Muscle of back (tissue), 11 donors: ENCODE data around the gene GPR153. TPM values are rescaled to one million over a fixed set of nuclear protein-coding genes. Genes with fewer than 3 reads are reported as not detected.
A peak's percentile ranks its signal among the peaks of the same experiment; 100 is the strongest.

Source experiments
- DNase-seq, 3 donors: peaks; one replicate each; pipeline versions ENCODE4 v3.0.0 to v3.0.0-alpha.2; 2013
- polyA plus RNA-seq, 10 donors: library from polyadenylated mRNA; unstranded; fragments of 120-200 nt; gene quantifications; one replicate each; pipeline ENCODE4 v1.2.1, GENCODE V29; 2013; ENCODE audit not compliant: insufficient read length in 10 of 10

The GPR153 gene
- polyA plus RNA-seq, 10 donors = 9.5 to 26.1 (median 14.6) TPM

DNA sequence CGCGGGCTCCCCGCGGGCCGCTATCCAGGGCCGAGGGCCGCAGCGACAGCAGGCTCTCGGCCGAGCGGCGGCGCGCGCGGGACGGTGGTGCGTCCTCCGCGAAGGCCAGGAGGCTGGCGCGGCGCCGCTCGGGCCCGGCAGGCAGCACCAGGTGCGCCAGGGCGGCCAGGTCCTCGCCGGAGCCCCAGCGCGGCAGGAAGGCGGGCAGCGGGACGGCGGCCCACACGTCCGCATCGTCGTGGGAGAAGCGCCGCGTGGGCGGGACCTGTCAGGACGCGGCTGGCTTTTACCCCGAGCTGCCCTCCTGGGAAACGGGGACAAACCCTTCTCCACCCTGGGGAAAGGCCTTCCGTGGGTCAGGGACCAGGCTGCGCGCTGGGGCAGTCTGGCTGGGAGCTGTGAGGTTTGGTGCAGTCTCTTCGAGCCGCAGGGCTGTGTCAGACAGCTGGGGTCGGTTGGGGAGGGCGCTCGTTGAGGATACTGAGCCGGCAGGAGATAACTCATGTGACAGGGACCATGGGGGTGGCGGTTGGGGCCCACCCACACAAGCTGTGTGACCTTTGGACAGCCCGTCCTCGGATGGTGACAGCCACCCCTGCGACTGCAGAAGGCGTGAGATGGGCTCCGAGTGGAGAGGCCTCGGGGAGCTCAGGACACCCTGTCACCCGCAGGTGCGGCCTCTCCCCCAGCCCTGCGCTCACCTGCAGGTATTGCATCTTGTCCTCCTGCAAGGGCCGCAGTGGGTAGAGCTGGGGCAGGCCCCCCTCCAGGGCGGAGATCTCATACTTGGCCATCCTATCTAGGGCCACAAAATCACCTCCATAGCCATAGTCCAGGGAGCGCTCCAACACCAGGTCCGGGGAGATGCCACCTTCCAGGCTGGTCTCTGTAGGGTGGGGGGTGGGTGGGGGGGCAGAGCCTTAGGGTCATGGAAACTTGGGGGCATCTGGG is 10.9 kb downstream of the GPR153 start:
- DNase-seq = peak in 1 of 3 donors; percentile 17

DNA sequence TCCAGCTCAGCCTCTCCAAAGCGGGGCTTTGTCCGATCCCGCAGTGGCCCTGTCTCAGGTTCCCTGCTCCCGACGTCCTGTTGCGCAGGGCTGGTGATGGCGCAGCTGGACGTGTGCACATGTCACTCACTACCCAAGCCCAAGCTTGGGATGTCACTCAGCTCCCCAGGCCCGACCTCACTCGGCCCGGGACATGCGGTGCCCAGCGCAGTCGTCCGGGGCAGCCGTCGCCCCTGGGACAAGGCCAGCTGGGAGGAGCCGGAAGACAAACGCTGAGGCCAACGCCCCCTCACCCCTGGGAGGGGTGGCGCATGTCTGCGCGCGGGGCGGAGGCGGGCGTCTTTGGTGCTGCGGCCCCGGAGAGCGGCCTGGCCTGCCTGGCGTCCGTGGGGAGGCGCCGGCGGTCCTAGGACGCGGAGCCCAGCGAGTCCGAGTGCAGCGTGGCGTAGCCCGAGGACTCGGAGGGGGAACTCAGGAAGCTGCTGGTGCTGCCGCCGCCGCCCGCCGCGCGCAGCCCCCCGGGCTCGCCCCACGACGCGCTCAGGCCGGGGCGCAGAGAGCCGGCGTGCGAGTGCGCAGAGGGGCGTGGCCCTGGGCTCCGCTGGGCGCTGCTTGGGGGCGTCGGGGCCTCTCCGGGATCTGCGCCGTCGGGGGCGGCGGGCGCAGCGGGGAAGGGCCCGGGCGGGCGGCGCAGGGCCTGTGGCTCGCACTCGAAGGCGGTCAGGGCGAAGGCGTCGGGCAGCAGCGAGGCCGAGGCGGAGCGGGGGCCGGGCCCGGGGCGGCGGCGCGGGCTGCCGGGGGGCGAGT is 11.8 kb downstream of the GPR153 start:
- peak in 1 of 3 donors; percentile 49 for DNase-seq

DNA sequence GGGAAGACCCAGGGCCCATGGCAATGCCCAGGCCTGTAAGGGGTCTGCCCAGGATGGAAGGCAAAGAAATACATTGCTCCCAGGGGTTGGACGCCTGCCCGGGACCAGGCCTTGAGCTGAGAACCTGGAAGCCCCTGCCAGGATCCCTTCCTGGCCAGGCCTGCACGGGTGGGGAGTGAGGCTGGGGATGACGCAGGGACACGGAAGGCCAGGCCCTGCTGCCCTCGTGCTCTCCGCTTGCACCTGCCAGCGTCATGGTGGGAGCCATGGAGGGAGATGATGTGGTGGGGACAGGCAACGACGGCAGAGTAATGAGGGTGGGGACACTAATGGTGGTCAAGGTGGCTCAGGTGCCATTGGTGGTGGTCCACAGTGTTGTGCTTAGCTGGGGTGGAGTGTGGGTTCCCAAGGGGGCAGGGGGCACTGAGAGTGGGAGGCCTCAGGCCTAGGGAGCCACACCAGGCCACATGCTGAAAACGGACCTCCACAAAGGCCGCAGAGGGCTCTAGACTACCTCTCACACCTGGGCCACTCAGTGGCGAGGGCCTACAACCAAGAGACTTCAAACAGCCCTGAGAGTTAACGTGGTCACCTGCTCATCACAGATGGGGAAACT is 12.6 kb downstream of the GPR153 start:
- DNase-seq = peak in 1 of 3 donors; percentile 22

DNA sequence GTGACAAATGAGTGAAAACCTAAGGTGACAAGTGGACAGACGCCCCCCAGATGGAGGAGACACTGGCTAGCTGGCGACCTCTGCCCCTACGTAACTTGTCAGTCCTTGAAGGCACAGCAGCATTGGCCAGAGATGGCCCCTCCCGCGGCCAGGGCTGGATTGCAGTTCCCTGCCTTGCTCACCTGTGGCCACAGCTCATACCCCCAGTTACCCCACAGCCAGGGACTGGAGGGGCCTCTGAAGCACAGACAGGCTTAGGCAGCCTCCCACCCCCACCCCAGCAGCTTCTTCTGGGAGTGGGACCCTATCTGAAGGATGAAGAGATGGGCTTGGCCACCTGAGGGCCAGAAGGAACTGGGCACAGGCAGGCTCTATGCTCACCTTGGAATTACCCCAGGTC is 13.2 kb downstream of the GPR153 start:
- DNase-seq = peak in 1 of 3 donors; percentile 25

DNA sequence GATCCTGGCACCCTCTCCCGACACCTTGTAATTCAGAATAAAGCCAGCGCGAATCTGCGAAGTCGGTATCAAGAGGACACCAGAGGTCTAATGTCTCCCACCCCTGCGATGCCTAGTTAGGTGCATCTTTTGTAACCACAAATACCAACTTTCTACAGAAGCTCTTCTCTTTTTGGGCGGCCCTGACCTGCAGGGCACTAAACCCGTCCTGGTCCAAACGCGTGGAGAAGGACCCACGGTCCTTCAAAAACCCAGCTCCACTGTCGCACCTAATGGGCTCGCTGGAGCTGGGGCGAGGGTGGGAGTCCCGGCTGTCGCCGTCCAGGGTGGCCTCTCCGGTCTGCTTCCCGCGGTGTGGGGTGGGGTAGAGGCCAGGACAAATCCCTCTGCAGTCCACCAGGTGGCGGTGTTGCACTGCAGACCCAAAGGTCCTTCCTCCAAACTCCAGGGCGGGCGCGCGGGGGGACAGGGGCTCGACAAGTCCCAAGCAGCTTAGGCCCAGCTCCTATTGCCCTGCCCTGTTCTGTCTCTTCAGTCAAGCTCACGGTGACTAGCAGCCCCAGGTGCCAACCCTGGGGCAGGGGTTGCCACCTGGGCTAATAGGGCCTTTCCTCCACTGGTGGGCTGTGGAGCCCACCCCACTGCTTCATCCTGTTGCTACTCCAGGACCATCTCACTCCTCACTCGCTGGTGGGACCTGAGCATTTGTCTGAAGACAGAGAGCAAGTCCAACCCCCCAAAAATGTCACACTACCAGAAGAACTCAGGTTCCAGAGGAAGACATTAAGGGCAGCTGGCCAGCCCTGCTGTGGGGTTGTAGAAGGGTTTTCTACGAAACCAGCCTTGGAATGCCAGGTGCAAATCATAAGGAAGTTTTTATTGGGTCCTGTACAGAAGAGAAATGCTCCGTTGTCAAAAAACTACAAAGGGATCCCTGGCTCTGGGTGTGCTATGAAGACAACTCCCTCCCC is 14.1 kb downstream of the GPR153 start:
- peak in 2 of 3 donors; percentile 85 to 89 for DNase-seq

DNA sequence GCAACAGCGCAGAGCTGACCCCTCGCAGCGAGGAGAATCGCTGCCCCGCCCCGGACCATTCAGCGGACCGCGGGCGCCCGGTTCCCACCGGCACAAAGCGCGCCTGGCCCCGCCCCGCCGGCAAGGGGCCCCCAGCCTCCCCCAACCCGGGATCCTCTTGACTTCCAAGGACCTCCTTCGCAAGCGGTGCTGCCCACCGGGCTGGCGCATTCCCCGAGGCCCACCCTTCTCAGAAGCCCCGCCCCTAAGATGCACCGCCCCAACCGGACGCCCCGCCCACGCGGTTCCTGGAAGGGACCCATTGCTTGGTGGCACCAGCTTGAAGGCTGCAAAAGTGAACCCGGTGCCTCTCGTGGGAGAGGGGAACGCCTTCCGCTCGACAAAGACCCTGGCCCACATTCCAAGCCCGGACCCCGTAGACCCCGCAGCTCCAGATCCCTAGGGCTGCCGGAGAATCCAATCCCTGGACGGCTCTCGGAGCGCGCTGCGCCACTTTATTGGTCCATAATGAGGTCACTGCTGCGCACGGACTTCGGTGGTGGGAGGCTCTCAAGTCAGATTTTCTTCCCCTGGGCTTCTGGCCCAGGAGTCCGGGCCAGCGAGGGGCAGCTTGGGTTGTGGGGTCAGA is 14.9 kb downstream of the GPR153 start:
- DNase-seq = peak in 1 of 3 donors; percentile 26

DNA sequence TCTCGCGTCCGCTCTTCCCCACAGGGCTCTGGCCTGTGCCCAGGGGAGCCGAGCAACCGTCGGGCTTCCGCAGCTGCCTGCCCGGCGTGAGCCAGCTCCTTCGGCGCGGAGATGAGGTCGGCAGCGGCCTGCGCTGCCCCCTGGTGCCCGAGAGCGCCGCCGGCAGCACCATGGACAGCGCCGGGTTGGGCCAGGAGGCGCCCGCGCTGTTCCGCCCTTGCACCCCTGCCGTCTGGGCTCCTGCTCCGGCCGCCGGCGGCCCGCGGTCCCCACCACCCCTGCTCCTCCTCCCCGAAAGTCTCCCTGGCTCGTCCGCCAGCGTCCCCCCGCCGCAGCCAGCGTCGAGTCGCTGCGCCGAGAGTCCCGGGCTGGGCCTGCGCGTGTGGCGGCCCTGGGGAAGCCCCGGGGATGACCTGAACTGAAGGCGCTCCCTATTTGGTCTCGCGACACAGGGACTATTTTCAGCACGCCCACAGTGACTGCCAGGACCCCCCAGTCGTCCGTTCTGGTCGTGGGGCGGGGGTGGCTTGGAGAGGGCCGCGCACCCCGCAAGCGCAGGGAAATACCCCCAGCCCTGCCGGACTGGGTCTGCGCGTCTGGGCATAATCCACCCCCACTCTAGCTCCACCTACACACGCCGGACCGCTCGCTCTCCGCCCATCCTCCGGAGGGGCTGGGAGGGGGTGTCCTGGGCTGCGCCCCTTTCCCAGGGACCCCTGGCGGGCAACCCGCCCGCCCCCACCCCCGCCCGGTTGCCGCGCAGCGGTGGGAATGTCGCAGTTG is 15.6 kb downstream of the GPR153 start:
- peak; percentile 69 to 91 (median 89) for DNase-seq

DNA sequence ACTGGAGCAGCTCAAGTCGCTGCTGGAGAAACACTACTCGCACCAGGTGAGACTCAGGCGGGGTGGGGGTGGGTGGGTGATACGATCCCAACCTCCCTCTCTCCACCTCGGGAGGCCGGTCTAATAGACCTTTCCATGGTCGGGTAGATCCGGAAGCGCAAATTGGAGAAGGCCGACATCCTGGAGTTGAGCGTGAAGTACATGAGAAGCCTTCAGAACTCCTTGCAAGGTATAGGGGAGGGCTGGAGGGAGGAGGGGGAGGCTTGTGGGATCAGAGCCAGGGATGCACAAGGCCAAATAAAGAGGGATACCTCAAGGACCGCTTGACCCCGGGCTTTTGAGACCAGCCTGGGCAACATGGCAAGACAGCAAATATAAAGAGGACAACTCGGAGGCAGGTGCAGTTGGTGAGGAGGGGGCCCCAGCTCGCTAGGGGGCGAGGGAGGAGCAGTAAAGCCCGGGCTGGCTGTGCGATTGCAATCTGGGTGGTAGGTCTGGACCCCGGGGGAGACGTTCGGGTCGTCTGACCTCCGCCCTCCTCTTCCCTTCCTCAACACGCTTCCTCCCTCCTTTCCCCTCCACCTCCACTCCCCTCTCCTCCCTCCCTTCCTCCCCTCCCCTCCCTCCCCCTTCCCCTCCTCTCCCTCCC is 16.4 kb downstream of the GPR153 start:
- peak in 1 of 3 donors; percentile 21 for DNase-seq

DNA sequence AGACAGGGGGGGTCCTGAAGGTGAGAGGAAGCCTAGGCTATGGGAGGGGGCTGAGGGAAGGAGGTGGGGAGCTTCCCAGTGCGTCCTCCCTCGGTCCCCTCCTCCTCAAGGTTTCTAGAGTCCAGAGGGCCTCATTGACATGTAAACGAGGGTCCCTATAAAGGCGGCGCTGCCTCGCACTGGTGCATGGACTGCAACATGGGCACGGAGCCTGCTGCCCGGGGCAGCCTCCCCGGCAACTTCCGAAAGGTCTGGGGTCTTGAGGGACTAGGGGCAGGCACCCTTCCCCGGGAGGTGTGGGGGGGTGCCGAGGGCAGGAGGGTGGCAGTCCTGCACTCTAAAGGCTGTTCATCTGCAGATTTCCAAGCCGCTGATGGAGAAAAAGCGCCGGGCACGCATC is 16.9 kb downstream of the GPR153 start, which contains the start of gene HES3:
Gene HES3 (plus strand): TSS at position 187 of the 400 bp plus-strand sequence. CDS start 187 bp downstream, at position 374.
- DNase-seq = peak in 1 of 3 donors; percentile 8

DNA sequence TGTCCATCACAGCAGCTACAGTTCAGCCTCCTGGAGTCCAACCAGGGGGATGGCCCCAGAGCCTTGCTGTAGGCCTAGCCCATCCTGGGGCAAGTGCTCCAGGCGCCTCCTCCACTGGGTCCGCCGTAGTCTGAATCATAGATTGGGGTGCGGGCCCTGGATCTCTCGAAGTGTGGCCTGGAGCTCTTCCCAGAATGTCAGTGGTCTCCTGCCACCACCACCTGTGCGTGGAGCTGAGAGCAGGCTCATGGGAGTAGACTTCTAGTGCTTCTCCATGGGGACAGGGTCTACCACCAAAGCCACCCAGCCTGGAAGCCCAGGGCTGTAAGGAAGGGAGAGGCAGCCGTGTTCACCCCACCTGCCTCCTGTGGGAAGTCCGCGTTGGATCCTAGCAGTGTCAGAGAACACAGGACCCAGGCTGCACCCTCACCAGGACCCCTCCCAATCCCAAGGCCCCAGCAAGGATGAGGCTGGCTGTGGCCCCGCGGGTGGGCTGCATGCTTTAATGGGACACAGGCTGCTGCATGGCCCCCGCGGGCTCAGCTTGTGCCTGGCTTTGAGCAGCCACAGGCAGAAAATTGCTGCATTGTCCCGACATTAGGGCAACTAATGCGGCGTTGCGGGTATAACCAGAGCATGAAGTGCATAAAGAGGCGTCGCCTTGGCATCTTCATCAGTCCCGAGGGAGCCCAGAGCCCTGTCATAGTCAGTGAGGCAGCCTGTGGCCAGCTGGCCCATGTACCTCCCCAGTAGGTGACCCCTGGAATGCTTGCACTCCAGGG is 17.7 kb downstream of the GPR153 start:
- peak in 1 of 3 donors; percentile 6 for DNase-seq

DNA sequence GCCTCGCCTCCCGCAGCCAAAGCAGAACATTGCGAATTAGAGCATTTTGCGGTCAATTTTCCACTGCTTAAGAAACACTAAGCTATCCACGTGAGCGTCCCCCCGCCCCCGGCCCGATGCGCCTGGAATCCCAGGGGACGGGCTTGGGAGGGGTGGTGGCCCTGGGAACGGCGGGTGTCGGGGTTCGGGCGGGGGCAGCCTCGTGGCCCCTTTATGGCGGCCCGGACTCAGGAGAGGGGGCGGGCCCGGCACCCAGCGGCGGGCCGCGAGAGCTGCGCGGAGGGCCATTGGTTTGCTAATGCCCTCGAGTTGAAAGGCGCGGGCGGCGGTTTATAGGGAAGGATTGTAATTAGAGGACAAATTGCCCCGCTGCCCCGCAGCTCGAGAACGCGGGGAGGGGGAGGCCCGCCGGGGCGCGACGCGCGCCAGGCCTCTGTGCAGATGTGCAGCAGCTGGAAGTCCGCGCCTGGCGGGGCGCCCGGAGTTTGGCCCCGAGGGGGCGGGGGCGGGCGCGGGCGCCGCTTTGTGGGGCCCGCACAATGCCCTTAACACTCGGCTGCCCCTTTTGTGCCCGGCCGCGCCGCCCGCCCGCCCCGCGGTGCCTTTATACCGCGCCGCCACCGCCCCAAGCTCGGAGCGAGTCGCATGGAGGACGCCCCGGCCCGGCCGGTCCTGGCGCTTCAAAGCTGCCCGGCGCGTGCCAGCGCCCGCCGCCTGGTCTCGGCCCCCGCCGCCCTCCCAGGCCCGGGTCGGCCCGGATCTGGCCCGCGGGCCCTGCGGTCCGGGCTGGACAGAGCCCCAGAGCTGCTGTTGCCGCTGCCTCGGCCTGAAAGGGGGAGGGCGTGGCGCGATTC is 18.8 kb downstream of the GPR153 start:
- peak in 1 of 3 donors; percentile 68 for DNase-seq

DNA sequence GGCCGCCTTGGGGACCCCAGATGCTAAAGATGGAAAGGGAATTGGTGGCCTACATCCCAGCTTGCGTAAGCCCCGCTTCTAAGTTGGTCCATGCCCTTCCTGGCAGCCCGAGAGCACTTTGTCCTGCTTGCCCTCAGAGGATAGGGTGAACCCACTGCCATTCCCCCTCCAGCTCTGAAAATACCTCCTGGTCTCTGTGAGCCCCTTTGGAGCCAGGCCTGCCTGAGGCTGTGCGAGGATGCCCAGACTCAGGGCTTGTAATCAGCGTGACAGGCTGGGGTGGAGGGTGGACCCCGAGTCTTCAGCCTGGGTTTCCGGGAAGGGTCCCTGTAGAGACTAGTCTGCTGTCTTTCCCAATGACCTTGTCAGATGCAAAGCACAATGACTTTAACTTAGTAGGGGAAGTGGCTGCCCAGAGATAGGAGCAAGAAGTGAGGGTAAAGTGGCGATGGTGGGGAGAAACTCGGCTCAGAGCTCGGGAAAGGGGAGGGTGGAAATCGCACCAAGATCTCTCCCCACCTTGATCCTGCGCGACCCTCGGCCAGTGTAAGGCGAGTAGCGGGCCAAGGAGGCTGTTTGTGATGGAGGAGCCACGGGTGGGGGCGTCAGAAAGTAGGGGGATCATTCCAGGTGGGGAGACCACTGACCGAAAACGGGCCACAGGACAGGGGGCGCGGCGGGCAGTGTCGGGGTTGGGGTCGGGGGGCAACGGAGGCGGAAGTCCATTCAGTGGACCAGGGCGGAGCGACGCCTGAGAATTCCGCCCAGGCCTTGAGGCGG is 19.6 kb downstream of the GPR153 start:
- peak in 1 of 3 donors; percentile 9 for DNase-seq

DNA sequence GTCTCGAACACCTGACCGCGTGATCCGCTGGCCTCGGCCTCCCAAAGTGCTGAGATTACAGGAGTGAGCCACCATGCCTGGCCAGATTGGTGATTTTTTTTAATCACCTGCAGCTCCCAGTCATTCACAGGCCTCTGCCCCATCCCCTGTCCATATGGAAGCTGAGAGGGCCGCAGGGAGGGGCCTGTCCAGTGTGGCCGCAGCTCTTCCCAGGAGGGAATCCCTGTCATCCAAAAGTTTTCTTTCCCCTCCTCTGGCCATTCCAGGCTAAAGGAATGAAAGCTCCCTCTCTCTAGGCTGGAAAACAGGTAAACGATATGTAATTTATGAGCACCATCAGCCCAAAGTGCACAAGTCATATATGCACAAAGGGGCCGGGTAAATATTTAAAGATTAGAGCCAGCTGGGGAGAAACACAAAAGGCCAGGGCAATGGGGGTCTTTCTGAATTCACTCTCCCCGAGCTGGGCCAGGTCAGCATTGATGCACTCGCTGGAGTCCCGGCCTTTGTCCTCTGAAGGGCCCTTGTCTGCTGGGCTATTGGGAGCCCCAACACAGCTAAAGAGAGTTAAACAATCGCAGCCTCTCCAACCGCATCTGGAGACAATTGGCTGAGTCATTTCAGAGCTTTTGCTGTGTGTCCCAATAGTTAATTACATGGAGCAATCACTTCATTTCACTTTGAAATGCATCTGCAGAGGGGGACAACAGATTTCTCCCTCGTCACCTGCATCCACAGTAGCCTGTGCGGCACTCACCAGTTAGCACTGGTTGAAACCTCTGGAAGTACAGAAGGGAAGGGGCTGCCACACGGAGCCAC is 20.7 kb downstream of the GPR153 start:
- peak in 1 of 3 donors; percentile 50 for DNase-seq

DNA sequence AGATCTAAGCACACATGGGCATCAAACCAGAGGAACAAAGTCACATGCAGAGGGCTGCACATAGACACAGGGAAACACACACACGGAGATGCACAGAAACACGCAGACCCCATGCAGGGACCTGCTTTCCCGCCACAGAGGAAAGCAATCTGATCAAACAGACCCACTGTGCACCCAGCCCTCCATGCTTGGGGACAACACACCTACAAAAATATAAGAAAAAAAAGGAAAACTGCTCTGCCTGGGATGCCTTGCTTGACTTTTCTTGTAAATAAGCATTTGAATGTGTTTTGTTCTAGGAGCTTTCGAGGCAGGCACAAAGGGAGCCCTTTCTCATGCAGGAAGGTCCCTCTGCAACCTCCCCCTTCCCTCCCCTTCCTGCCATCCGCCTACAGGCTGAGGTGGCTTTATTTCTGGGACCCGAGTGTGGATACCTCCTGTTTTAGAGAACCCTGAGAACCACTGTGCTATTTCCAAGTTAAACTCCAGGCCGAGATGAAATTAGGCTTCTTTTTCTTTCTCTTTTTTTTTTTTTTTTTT is 21.6 kb downstream of the GPR153 start:
- DNase-seq = no peak

DNA sequence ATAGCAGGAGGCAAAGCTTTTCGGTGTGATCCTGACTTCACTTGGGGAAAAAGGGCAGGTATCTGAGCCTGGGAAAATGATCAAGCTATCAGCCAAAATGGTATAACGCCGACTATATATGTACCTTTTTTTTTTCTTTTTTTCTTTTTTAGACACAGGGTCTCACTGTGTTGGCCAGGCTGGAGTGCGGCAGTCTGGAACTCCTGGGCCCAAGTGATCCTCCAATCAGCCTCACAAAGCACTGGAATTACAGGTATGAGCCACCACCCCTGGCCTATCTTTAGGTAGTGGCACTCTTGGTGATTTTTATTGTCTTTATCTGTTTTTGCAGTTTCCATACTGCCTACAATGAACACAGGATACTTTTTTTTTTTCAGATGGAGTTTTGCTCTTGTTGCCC is 23.8 kb downstream of the GPR153 start:
- DNase-seq = no peak
